Activated naive CD8-positive, alpha-beta T cell treated with anti-CD3 and anti-CD28 coated beads, Interleukin-2, amount 50 U/mL, for 16 hours (primary cell): ENCODE results near the gene PGAP3.

Experiments used
- DNase-seq: peaks from one replicate; pipeline ENCODE4 v3.0.0-alpha.2; 2020; ENCODE audit warnings: low read depth, low spot score

Gene PGAP3

DNA sequence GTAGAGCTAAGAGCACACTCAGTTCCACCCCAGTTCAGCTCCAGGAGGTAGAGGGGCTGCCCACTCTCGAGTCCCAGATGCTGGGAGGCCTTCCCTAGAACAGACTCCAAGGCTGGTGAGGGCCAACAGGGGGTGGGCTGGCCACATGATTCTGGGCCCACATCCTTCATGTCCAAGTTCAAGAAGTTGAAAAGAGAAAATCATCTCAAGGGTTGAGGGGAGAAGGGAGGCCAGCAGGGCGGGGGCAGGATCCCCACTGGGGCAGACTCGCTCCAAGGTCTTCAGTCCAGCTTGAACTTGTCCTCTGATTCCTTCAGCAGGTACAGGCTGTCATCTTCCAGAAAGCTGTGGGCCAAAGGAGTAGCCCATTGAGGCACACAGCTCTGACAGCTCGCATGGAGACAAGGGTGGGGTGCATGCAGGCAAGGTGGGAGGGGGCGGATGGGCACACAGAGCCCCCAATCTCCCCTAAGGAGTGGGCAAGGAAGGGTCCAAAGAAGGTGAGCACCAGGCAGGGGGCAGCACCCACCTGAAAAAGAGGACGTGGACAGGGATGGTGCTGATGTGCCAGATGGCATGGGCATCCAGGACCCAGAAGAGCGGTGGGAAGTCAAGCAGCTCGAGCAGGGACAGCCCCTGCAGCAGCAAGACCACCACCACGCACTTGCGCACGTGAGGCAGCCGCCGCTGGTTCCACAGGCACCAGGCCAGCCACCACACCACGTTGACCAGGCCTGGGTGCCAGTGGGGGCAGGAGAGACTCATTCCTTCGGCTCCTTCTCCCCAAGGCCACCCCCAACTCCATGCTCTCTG is 15.1 kb downstream of the PGAP3 start:
- no peak for DNase-seq

DNA sequence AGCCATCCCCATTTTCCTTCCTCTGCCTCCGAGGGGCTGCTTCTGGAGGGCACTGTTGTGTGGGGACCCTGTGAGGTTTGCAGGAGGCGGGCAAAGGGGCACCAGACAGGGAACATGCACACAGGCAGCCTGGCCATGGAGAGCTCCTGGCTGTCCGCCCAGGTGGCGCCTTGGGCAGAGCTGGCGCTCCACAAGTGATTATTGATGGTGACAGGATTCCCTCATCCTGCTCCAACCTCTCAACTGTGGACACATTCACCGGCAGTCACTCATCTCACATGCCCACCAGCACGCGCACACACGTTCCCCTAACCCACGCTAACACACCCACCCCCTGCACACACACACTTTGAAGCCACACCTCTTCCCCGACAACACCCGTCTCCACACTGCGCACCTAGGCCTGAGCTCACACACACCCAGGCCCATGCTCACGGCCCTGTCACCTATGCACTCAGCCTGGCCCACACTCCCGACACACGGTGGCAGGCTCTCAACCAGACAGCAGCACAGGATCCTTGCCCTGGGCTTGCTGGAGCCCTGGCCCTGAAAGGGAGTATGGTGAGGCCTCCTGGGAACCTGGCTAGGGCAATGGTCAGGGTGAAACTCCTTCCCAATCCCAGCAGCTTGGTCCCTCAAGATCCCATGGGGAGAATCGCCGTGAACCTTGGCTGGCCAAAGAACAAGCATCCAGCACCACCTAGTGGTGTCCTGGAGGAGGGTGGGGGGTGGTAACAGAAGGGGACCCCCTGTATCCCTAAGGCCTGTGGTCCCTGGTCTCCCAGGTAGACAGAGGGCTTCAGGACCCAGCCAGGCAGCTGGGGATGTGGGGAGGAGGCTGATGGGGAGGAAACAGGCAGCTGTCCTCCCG is 16.0 kb downstream of the PGAP3 start:
- DNase-seq: no peak

DNA sequence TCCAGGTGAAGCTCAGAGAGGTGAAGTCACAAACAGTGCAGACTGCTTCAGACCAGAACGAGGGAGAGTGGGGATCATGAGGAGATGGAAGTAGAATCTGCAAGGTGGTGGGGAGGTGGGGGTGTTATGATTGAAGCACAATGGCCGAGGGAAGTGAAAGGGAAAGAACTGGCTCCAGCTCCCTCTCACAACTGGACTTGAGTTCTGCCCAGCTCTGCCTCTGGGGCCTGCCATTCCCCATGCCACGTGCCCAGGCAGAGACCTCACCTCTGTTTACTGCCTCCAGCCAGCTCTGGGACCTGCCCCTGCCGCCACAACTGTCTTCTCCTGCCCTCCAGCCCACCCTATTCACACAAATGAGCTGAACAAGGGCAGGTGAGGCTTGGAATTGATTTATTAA is 17.1 kb downstream of the PGAP3 start:
- no peak for DNase-seq

DNA sequence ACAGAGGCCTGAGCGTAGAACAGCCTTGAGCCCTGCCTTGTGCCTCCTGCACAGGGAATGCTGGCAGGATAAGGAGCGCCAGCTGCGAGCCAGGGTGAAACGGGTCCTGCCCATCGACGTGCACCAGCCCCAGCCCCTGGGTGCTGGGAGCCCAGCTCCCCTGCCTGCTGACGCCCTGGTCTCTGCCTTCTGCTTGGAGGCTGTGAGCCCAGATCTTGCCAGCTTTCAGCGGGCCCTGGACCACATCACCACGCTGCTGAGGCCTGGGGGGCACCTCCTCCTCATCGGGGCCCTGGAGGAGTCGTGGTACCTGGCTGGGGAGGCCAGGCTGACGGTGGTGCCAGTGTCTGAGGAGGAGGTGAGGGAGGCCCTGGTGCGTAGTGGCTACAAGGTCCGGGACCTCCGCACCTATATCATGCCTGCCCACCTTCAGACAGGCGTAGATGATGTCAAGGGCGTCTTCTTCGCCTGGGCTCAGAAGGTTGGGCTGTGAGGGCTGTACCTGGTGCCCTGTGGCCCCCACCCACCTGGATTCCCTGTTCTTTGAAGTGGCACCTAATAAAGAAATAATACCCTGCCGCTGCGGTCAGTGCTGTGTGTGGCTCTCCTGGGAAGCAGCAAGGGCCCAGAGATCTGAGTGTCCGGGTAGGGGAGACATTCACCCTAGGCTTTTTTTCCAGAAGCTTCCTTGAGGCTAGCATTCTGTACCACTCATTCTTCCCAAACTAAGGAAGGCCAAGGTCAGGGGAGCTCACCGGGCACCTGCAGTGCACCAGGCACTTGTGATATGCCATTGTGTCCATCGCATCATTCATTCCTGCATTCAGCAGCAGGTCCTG is 17.7 kb downstream of the PGAP3 start:
- no peak for DNase-seq

DNA sequence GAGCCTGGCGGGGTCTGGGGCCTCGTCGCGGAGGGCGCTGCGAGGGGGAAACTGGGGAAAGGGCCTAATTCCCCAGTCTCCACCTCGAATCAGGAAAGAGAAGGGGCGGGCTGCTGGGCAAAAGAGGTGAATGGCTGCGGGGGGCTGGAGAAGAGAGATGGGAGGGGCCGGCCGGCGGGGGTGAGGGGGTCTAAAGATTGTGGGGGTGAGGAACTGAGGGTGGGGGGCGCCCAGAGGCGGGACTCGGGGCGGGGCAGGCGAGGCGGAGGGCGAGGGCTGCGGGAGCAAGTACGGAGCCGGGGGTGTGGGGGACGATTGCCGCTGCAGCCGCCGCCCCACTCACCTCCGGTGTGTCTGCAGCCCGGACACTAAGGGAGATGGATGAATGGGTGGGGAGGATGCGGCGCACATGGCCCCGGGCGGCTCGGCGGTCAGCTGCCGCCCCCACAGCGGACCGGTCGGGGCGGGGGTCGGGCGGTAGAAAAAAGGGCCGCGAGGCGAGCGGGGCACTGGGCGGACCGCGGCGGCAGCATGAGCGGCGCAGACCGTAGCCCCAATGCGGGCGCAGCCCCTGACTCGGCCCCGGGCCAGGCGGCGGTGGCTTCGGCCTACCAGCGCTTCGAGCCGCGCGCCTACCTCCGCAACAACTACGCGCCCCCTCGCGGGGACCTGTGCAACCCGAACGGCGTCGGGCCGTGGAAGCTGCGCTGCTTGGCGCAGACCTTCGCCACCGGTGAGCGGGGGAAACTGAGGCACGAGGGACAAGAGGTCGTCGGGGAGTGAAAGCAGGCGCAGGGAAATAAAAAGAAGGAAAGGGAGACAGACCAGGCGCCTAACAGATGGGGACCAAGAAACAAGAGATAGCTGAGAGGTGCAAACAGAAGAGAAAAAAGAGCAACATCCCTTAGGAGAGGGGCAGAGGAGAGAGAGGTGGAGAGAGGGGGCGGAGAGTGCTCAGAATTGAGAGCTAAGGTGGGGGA is 19.6 kb downstream of the PGAP3 start, which contains the start of gene PNMT:
Gene PNMT, plus strand, starts transcription at position 509 of the 980 bp plus-strand sequence. Its CDS starts 23 bp downstream, at position 532.
- DNase-seq: peak; percentile 49

DNA sequence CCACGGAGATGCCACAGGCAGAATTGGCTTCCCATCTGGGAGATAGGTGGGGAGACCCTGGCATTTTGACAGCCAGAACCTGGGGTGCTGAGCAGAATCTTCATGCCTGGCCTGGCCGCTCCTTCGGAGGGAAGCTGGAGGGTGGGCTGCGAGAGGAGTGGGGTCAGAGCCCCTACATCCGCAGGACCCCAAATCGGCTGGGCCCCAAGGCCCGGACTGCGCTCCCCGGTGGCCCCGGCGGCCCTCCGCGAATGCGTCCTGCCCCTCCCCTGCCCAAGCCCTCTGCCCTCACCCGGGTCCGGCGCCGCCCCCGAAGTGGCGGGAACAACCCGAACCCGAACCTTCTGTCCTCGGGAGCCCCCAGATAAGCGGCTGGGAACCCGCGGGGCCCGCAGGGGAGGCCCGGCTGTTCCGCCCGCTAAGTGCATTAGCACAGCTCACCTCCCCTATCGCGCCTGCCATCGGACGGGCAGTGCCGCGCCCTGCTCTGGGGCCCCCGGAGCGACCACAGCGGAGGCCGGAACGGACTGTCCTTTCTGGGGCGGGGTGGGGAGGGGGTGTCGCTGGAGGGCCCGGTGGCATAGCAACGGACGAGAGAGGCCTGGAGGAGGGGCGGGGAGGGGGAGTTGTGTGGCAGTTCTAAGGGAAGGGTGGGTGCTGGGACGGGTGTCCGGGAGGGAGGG is 20.5 kb downstream of the PGAP3 start:
- DNase-seq: no peak

DNA sequence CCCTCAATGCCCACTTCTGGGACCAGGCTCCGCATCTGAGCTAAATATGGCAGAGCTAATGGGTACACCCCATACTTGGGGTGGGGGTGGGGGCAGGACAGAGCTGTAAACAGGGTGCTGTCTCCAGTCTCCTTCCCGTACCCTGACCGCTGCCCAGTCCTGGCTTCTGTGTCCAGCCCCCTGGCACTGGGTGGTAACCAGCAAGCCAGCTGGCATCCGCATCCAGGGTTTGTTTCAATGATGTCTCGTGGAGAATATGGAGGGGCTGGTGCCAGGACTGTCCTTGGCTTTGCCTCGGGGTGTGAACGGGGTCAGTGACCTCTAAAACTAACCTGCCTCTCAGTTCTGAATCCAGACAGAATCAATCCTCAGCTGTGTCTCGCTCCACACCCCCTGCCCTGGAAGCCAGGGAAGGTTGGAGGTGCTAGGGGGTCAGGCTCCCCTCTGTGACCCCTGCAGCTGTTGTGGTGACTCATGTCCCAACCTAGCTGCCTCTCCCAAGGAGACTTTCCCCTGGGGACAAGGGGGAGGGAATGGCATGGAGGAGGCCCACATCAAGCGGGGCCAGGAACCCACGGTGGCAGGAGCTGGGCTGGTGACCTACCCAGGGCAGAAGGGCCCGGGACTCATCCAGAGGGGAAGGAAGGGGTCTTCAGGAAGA is 21.1 kb downstream of the PGAP3 start:
- DNase-seq: no peak

DNA sequence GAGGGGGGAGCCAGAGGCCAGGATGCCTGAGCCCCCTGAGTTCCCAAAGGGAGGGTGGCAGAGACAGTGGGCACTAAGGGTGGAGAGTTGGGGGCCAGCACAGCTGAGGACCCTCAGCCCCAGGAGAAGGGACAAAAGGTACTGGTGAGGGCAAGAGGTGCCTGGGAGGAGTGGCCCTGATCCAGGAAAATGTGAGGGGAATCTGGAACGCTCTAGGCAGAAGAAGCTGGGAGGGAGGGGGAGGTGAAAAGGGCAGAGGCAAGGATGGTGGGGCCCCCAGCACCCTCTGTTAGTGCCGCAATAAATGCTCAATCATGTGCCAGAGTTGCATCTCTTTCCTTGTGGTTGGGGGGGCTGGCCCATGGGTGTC is 21.6 kb downstream of the PGAP3 start:
- no peak for DNase-seq

DNA sequence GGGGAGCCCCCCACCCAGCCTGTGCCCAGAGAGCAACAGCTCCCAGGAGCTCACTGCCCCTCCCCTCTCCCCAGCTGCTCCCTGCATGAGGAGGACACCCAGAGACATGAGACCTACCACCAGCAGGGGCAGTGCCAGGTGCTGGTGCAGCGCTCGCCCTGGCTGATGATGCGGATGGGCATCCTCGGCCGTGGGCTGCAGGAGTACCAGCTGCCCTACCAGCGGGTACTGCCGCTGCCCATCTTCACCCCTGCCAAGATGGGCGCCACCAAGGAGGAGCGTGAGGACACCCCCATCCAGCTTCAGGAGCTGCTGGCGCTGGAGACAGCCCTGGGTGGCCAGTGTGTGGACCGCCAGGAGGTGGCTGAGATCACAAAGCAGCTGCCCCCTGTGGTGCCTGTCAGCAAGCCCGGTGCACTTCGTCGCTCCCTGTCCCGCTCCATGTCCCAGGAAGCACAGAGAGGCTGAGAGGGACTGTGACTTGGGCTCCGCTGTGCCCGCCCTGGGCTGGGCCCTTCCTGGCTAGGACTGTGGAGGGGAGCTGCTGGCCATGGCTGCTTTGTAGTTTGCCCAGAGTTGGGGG is 22.1 kb downstream of the PGAP3 start:
- DNase-seq: no peak

DNA sequence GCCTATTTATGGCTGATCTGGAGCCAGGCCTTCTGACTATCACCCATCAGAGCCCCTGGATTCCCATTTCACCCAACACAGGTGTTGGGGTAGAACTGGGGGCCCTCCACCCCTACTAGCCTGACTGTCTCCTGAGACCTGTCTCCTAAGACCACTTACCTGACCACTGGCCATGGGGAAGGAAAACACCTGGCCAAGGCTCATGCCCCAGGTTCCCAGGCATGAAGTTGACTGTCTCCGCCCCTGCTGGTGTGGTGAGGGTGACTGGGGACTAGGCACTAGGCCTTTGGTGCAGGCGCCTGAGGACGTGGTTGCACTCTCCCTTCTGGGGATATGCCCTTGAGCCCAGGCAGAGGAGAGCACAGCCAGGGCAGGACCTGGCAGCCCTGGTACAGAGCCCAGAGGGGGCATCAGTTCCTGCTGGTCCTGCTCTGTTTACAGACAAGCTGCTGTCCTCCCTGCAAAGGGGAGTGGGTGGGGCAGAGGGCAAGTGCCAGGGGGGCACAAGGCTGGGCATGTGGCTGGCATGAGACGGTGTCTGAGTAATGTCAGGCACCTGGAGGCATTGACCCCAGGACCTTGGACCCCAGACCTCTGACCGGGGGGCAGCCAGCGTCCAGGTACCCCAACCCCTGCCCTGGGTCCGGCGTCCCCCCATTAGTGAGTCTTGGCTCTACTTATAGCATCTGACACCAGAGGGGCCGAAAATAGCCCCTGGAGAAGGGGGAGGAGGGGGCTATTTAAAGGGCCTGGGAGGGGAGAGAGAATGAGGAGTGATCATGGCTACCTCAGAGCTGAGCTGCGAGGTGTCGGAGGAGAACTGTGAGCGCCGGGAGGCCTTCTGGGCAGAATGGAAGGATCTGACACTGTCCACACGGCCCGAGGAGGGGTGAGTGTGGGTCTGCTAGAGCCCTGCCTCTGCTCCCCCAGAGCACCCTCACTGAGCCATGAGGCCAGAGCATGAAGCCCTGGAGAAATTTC is 23.0 kb downstream of the PGAP3 start, which contains the start of gene TCAP:
Gene TCAP, plus strand, starts transcription at position 769 of the 981 bp plus-strand sequence. Its CDS starts 11 bp downstream, at position 780.
- no peak for DNase-seq

DNA sequence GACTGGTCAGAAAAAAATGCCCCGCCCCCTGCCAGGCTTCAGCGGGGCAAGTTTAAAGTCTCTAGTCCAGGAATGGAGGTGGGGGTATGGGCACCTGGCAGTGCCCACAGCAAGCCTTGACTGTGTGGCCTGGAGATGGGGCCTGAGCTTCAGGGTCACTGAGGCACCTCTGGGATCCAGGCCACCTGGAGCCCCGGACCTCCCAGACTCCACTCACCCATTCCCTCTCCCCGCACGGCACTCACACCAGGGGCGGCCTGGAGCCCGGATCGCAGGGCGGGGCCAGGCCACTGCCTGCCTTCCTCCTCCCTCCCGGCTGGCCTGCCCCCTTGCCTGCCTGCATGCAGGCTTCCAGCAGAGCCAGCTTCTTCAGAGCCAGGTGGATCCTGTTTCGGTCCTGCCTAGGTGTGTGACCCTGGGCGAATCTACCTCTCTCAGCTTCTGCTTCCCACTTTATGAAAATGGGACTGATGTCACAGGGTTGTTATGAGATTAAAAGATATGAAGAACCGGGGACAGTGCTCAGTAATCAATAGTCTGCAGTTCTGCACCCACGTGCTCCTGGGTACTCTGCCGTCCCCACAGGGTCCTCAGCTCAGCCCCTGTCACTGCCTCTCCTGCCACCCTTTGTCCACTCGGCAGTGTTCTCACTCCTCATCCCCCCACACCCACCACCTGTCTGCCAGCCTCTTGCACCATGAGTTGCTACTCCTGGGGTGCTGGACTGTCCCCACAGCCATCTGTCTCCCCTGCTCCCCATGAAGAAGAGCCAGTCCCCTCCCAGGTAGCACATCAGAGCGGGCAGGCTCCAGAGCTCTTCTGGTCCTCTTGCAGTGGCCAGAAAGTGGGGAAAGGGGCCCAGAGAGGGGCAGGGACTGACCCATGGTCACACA is 23.9 kb downstream of the PGAP3 start:
- DNase-seq: no peak

DNA sequence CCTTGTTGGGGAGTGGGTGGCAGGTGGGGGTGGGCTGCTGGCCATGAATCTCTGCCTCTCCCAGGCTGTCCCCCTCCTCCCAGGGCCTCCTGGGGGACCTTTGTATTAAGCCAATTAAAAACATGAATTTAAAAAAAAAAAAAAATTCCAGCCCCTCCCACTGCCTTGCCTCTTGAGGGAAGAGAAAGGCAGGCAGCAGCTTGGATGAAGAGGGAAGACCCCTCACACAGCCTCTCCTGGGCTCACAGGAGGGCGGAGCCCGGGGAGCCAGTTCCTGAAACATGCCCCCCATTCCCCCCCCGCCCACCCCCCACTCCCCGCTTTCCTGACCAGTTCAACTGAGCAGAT is 24.5 kb downstream of the PGAP3 start:
- no peak for DNase-seq

DNA sequence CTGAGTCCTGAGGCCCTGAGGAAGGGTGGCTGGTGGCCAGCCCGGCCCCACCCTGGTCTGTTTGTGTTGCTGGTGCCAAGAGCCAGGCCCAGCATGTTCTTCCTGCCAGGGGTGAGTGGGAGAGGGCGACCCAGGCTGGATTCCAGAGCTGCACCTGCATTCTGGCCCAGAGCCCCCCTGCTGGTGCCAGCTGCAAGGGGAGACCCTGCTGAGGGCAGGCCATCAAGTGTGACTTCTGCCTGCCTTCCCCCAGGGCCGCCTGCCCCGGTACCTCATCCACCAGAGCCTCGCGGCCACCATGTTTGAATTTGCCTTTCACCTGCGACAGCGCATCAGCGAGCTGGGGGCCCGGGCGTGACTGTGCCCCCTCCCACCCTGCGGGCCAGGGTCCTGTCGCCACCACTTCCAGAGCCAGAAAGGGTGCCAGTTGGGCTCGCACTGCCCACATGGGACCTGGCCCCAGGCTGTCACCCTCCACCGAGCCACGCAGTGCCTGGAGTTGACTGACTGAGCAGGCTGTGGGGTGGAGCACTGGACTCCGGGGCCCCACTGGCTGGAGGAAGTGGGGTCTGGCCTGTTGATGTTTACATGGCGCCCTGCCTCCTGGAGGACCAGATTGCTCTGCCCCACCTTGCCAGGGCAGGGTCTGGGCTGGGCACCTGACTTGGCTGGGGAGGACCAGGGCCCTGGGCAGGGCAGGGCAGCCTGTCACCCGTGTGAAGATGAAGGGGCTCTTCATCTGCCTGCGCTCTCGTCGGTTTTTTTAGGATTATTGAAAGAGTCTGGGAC is 25.1 kb downstream of the PGAP3 start:
- no peak for DNase-seq

DNA sequence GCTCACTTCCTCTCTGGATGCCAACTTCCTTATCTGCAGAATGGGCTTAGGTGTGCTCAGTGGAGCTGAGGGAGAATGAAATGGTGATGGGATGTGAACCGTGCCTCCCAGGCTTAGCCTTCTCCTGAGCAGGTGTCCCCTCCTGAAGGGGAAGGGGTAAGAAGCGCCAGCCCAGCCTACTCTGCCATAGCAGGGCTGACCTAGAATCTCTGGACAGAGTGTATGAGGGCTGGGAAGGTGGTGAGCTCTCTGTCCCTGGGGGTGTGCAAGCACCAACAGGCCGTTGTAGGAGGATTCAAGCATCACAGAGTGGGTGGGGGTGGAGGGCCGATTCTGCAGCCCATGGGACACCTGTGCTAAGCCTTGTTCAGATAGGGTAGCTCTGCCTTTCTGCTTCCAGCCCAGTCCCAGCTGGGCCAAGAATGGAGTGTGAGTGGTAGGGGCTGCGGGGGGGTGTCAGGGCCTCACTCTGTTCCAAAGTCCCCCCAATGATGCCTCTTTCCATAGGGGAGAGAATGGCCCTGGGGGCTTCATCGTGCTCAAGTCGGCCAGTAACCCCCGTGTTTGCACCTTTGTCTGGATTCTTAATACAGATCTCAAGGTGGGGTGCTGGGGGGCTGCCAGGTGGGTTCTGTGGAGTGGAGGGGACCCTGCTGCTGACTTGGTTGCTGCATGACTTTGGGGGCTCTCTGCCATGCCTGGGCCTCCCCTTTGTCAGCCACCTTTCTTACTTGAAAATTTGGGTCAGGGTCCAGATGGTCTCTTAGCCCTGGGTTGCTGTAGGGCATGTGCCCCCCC is 25.9 kb downstream of the PGAP3 start:
- DNase-seq: no peak
